Esophagus muscularis mucosa (tissue), 4 donors: ENCODE measurements around the gene METRNL. TPM values are rescaled to one million over a fixed set of nuclear protein-coding genes. Genes with fewer than 3 reads are reported as not detected.
A peak's percentile ranks its signal among the peaks of the same experiment; 100 is the strongest.

ENCODE experiments used
- DNase-seq: peaks from one replicate; pipeline ENCODE4 v3.0.0-alpha.2; 2017; ENCODE audit errors: extremely low spot score
- H3K27ac ChIP-seq, 4 donors: fragments of 200-600 bp; sonication (generic); replicated peaks in 1 of 4; 1 replicate in 3 of 4; 2 replicates in 1 of 4; pipeline ENCODE4 v1.5.1; 2016 to 2019; ENCODE audit warnings: mild to moderate bottlenecking in 1 of 4
- H3K27me3 ChIP-seq, 4 donors: fragments of 200-600 bp; sonication (generic); one replicate each; pipeline versions ENCODE4 v1.5.1 to v1.6.0; 2016 to 2019
- H3K36me3 ChIP-seq, 4 donors: fragments of 200-600 bp; sonication (generic); one replicate each; pipeline ENCODE4 v1.5.1; 2016 to 2019
- H3K4me1 ChIP-seq, 4 donors: fragments of 200-600 bp; sonication (generic); one replicate each; pipeline ENCODE4 v1.5.1; 2016 to 2019
- H3K4me3 ChIP-seq, 4 donors: fragments of 200-600 bp; sonication (generic); 1 replicate in 2 of 4; 2 replicates in 2 of 4; pipeline ENCODE4 v1.5.1; 2016 to 2019; ENCODE audit warnings: mild to moderate bottlenecking in 4 of 4, moderate library complexity in 1 of 4
- H3K9me3 ChIP-seq, 4 donors: fragments of 200-600 bp; sonication (generic); 1 replicate in 3 of 4; 2 replicates in 1 of 4; pipeline ENCODE4 v1.5.1; 2016 to 2019
- CTCF ChIP-seq, 3 experiments: fragments of 200-600 bp in 2 of 3; fragments of 450-650 bp in 1 of 3; sonication (generic) in 2 of 3; IDR thresholded peaks; one replicate each; pipeline ENCODE4 v1.5.1; 2017 to 2019; ENCODE audit warnings: antibody characterized with exemption in 3 of 3, mild to moderate bottlenecking in 2 of 3, moderate library complexity in 1 of 3
- EP300 ChIP-seq: sonication (generic); formaldehyde crosslinking; IDR thresholded peaks from one replicate; pipeline ENCODE4 v1.6.1; 2017; ENCODE audit warnings: antibody characterized with exemption
- POLR2A ChIP-seq: fragments of 450-650 bp; IDR thresholded peaks from one replicate; pipeline ENCODE4 v1.6.1; 2017; ENCODE audit warnings: antibody characterized with exemption, moderate library complexity, mild to moderate bottlenecking, low read depth
- POLR2AphosphoS5 ChIP-seq, 2 donors: sonication (generic); formaldehyde crosslinking; IDR thresholded peaks; one replicate each; pipeline ENCODE4 v1.6.1; 2017; ENCODE audit warnings: antibody characterized with exemption in 2 of 2
- WGBS: methylation state at CpG from one replicate; pipeline ENCODE4 v1.1.5; 2018; 5-methylcytosine and 5-hydroxymethylcytosine counted together
- intact Hi-C: fragments of 100-400 bp; cut with DNase I; formaldehyde crosslinking; loops from one replicate; pipeline ENCODE4 v1.15.1; 2023
- total RNA-seq, 4 donors: library from RNA; depleted of rRNA; stranded (reverse); fragments of >200 nt; gene quantifications; one replicate each; pipeline versions ENCODE4 v1.1.0 to v1.2.1, GENCODE V29; 2016

Gene METRNL
- total RNA-seq, 4 donors from 2014 or later: 36.5 to 124 (median 61.5) TPM

DNA sequence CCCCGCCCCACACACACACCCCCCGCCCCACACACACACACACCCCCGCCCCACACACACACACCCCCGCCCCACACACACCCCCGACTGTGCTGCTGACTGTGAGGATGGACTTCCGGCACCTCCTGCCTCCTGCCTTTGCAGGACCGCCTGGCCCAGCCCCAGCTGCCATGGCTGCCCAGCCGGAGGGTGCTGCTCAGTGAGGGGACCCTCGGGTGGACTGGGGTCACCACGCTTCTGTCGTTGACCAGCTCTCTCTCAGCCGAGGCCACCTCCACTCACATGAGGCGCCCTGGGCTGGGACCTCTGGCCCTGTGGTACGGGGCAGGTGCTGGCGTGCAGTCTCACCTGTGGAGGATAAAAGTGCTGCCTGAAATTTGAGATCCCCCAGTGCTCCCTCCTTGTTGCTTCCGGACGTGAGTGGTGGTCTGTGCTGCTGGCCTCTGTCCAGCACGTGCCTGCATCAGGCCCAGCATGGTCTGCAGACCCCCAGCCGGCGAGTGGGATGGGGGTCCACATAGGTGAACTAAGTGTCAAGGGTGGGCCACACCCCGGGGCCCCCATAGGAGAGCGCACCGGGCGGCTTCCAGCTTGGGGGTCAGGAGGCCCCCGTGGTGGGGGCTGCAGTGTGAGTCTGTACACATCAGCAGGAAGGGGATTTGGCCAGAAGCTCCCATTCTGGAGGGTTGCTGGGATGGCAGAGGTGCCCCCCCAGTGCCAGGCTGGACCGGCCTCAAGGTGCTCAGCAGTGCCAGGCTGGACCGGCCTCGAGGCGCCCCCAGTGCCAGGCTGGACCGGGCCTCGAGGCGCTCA, 11.2 kb downstream of the METRNL start:
- WGBS: 94% methylated on average over 9 of the region's 32 CpGs
- Histone ChIP-seq H3K4me1 (peaks cover 49 to 71% (median 62%) of the 10 kb centered on the region in 4 donors), H3K36me3 (peaks cover 27 to 86% (median 48%) of the 10 kb centered on the region in 4 donors)

DNA sequence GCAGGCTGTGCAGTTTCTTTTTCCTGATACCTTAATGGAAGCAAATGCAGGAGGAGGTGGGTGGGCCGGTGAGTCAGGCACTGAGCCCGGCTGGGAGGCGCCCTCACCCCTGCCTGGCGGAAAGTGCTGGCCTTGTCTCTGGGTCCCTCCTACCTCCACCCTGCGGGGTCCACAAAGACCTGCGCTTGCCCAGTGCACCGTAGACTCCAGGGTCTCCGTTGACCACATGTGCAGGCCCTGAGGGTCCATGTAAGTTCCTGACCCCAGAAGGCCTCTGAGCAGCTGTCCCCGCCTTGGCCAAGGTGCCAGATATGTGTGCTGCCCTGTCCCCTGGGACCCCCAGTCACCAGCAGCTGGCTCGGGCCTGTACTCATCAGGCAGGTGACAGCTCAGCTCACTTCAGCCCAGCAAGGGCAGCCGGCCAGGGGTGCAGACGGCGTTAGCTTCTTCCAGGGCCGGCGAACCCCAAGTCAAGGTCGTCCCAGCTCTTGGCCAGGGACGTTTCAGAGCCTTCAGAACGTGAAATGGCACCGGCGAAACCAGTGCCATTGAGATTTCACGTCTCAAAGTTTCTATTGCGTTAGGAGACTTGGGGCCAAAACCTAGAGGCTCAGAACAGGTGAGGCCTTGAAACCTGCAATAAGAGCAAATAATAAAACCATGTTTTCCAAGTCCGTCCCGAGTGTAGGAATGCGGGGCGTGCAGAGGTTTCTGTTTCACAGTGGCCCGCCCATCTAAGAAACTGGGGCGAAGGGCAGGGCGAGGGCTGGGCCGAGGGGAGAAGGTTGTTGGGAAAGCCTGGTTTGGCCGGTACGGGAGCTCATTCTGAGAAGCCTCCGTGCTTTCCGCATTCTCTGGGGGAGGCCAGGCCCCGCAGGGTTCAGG, 12.1 kb downstream of the METRNL start:
- Histone ChIP-seq H3K4me1 (peaks cover 44 to 62% (median 55%) of the 10 kb centered on the region in 4 donors), H3K36me3 (peaks cover 30 to 86% (median 50%) of the 10 kb centered on the region in 4 donors)
- no peak for TF ChIP-seq CTCF (IDR thresholded peaks at IDR 0.05)
- TF ChIP-seq POLR2A: no peak
- TF ChIP-seq EP300: no peak
- TF ChIP-seq POLR2AphosphoS5 (IDR thresholded peaks at IDR 0.05): no peak

More for the DNA sequence above, 11.2 kb downstream of the METRNL start:
- intact Hi-C loops: no loop called here
- no peak for DNase-seq
- TF ChIP-seq POLR2AphosphoS5 (IDR thresholded peaks at IDR 0.05): no peak
- no peak for TF ChIP-seq CTCF (IDR thresholded peaks at IDR 0.05)
- no peak for TF ChIP-seq POLR2A
- no peak for TF ChIP-seq EP300
- peak overlapping the region; percentile 7 to 40 (median 17) for H3K27ac ChIP-seq
- no peaks in the 10 kb centered on the region for H3K27me3 ChIP-seq
- H3K4me3 ChIP-seq: no peak overlapping the region
- H3K9me3 ChIP-seq: no peaks in the 10 kb centered on the region

DNA sequence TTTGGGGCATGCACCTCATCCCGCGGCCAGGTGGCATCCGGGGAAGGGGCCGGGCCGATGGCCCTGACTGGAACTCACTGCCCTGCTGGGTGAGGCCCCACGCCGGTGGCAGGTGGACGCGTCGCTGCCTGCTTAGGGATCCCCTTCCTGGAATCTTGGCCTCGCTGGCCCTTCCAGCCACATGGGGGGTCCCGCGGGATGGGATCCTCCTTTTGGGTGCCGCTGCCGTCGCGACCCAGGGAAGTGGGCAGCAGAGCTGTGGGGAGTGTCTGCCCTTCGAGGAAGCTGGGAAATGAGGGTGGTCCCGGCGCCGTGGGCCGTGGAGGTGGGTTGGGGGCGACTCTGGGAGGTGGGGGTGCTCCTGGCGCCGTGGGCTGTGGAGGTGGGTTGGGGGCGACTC, 12.8 kb downstream of the METRNL start:
- intact Hi-C loops: no loop called here
- 90% methylated on average over 13 of the region's 26 CpGs for WGBS
- Histone ChIP-seq H3K27ac (peak overlapping the region in 3 of 4 donors; percentile 20 to 53 (median 46)), H3K36me3 (peaks cover 30 to 84% (median 51%) of the 10 kb centered on the region in 4 donors), H3K27me3 (no peaks in the 10 kb centered on the region), H3K4me1 (peaks cover 38 to 55% (median 50%) of the 10 kb centered on the region in 4 donors), H3K4me3 (no peak overlapping the region), H3K9me3 (no peaks in the 10 kb centered on the region)
- no peak for DNase-seq
- no peak for TF ChIP-seq POLR2A
- TF ChIP-seq CTCF (IDR thresholded peaks at IDR 0.05): no peak
- TF ChIP-seq EP300: no peak
- TF ChIP-seq POLR2AphosphoS5 (IDR thresholded peaks at IDR 0.05): no peak

More for the DNA sequence above, 12.1 kb downstream of the METRNL start:
- intact Hi-C loops: no loop called here
- DNase-seq: no peak
- Histone ChIP-seq H3K9me3 (no peaks in the 10 kb centered on the region), H3K27ac (peak overlapping the region; percentile 7 to 53 (median 33)), H3K4me3 (peak overlapping the region in 1 of 4 donors; percentile 10), H3K27me3 (no peaks in the 10 kb centered on the region)
- WGBS: 83% methylated on average over 25 of the region's 35 CpGs

DNA sequence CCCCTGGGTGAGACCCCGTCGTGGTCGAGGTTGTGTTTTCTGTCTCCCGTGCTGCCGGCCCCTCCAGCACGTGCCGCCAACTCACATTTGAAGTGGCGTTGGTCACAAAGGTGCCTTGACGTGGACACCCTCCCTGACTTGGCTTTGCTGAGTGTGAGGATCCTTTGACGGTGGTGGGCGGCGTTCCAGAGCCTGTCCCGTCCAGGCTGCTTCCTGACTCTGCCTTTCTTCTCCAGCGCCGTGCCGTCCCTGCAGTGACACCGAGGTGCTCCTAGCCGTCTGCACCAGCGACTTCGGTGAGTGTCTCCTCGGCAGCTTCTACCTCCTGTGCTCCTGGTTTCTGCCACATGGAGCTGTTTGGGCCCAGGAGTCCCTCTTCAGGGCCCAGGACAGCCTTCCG, 13.5 kb downstream of the METRNL start:
- no peak overlapping the region for H3K4me3 ChIP-seq
- 84% methylated on average over 16 of the region's 22 CpGs for WGBS
- intact Hi-C loops: no loop called here
- H3K9me3 ChIP-seq: no peaks in the 10 kb centered on the region
- peaks cover 0 to 3% (median 0%) of the 10 kb centered on the region in 4 donors for H3K27me3 ChIP-seq
- H3K4me1 ChIP-seq: peaks cover 35 to 50% (median 46%) of the 10 kb centered on the region in 4 donors
- H3K27ac ChIP-seq: no peak overlapping the region
- TF ChIP-seq EP300 (no peak), CTCF (IDR thresholded peaks at IDR 0.05) (no peak), POLR2AphosphoS5 (IDR thresholded peaks at IDR 0.05) (no peak), POLR2A (no peak)
- no peak for DNase-seq
- peaks cover 30 to 76% (median 46%) of the 10 kb centered on the region in 4 donors for H3K36me3 ChIP-seq
